GF-D8 (cell line): ENCODE data around the gene ADAMTS14.

Source experiments
- DNase-seq: peaks from one replicate; lab custom pipeline; 2025; lab: John Stamatoyannopoulos, UW

ADAMTS14 gene

DNA sequence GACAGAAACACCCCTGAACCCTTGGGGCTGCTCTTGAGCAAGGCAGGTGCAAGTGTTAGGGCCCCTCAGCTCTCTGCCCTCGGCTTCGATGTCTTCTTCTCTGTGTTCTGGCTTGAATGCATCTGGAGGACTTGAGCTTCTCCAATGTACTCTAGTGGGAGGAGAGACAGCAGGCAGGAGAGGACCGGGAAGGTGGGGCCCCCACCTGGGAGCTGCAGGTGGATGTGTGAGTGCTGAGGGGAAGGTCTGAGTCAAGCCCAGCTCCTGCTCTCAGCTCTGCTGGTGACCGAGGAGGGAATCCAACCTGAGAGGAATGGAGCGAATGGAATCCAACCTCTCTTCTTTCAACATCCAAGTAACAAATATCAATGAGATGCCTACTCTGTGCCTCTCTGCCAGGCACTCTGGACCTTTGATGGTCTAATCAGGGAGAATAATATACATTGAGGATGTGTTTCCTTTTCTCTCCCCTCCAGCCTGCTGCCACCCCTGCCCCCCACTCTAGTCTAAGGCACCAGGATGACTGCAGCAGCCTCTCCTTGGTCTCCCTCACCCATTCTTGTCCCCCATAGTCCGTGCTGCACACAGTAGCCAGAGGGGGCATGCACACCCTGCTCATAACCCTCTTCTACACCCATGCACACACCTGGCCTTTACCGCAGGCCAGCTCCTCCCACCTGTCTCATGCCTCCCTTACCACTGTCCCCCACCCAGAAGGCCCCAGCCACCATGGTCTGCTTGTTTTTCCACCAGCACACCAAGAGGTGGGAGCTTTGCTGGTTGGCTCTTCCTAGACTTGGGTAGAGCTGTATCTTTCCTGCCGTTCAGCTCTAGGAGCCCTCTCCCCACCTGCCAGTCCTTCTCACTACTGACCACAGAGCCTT, 99.2 kb downstream of the ADAMTS14 start:
- no peak for DNase-seq

DNA sequence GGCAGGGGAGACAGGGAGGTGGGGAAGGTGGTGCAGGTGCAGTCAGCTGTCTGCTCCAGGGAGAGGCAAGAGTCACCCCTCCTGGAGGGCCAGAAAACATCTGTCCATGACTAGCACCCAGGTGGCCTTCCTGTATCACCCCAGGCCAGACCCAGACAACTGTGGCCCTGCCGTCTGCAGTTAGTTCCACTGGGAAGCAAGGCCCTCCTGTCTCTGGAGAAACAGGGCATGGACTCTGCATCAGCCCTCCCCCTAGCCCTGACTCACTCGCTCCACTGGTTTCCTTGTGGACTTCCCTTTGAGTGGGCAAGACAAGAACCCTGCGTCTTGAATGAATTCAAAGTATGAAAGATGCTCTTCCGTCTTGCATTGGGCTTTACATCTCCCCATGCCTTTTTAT, 100.3 kb downstream of the ADAMTS14 start:
- DNase-seq, result no peak

GRCh38 chr10:70773461-70773860, 101.2 kb downstream of the ADAMTS14 start:
- DNase-seq, result no peak

GRCh38 chr10:70773965-70774809, 101.9 kb downstream of the ADAMTS14 start:
- no peak for DNase-seq

- no peak for DNase-seq
Observed at GRCh38 chr10:70774810-70775678, 102.7 kb downstream of the ADAMTS14 start.

DNA sequence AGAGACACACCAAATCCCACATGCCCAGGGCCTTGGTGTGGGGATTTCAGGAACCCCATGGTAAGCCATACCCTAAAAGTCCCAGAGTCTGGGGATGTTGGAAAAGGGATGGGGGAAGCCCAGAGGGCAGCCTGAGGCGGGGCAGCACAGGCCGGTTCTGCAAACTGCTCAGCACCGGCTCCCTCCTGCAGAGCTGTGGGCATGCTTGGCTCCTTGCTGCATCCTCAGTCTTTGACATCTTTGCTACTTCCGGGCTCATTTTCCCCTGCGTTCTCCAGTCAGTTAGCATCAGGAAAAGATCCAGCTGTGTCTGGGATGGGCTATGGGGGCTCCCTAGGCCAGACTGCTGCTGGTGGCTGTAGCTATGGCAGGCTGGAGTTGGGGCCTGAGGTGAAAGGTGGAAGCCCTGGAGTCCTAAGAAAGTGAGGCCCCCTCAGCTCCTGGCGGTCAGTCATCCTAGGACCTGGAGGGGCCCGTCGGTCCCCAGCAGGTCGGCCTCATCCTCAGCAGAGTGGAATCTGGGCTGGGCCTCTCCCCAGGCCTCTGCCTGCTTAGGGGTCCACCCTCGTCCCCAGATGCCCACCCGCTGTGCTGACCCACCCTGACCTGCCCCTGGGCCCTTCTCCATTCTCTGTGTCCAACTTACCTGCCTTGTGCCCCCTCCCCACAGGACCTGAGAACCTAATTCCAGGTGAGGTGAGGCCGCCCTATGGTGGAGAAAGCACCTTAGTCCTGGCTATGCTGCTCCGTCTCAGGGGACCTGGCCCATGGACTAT, 103.6 kb downstream of the ADAMTS14 start:
- DNase-seq, result no peak

GRCh38 chr10:70776455-70777005, 104.2 kb downstream of the ADAMTS14 start:
- DNase-seq, result no peak

GRCh38 chr10:70777063-70777875, 105.0 kb downstream of the ADAMTS14 start:
- no peak for DNase-seq

DNA sequence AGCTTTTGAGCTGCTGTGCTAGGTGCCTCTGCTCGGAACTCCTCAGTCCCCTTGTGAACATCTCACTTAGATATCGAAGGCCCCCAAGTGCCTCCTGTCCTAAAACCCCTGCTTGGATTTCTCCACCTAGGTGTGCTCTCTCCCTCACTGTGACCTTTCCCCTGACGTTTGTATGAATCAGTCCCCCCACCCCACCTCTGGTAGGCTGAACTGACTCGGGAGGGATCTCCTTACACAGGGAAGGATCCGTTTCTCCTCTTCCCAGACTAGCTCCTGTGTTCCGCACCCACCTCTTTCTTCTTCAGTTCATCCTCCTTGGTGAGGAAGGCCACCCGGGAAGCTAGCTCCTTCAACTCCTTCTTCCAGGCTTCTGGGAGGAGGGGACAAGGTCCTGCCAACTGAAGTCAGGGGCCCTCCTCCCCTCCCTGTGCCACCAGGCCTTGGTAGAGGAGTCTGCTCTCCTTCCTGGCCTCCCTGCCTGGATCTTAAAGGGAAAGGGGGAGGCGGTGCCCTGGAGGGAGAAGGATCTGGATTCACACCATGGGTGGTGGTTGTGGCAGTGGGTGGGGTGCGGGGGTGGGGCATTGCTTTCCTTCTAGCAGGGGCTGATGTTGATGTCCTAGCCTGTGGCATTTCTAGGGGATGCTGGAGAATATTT, 106.1 kb downstream of the ADAMTS14 start:
- no peak for DNase-seq

DNA sequence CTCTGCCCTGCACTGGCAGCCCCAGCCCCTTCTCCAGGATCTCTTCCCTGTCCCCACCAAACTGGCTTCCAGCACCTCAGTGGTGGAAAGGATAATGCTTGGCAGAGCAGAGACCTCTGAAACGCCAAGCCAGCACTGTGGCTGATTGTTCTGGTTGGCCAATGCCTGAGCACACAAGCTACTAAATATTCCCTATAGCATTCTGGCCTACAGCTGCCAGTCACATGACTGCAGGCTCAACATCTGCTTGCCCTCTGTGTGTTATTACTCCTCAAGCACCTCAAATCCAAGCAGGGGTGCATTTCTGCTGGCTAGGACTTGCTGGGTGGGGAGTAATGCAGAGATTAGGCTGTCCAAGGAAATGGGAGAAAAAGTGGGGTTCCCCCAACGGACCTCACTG, 106.8 kb downstream of the ADAMTS14 start:
- no peak for DNase-seq

DNA sequence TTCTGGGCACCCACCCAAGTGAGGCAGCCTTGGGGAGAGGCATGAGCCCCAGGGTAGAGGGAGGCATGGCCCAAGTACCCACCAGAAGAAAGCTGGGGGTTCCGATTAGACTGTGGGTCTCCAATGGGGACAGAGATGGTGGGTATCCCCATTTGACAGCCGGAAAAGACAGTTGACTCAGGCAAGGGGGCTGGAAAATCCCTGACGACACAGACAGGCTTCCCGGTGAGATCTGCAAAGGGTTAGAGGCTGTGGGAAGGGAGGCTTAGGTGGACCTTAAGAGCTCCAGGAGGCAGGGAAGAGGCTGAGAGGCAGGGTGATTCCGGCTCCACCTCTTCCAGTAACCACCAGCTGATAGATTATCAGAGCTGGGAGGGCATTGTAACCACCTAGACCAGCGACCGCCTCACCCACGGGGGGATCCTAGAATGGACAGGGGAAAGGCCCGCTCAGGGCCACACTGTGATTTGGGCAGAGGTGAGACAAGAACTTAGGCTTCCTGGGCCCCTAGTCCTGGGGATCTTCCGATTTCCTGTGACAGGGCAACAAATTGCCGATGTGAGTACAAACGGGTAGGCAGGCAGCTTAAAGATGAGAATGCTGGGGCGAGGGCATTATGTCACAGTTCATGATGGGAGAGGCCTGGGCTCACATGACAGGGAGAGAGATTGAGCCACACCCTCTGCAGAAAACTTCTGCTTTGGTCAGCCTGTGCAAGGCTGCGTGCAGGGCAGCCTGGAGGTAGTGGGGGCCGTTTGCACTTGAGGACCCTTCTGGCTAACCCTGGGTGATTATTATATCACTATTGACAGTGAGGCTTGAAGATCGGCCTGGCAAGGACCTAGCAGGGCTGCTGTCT, 107.4 kb downstream of the ADAMTS14 start:
- no peak for DNase-seq

GRCh38 chr10:70780370-70780760, 108.1 kb downstream of the ADAMTS14 start:
- no peak for DNase-seq

DNA sequence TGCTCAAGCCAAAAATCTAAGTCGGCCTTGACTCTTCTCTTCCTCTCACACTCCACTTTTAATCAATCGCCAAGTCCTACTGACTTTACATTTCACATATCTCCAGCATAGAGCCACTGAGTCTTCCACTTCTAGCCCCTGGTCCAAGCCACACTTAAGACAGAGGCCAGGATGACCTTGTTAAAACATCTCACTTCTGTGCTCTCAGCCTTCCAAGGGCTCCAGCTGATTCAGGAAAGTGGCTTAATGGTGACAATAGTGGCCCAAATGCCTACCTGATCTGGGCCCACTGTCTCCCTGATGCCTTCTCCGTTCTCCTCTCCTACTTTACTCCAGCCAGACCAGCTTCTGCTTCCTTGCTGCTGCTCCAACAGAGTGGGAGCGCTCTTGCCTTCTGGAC, 108.5 kb downstream of the ADAMTS14 start:
- DNase-seq, result no peak

GRCh38 chr10:70781461-70782051, 109.2 kb downstream of the ADAMTS14 start:
- no peak for DNase-seq

GRCh38 chr10:70782086-70782745, 109.9 kb downstream of the ADAMTS14 start:
- DNase-seq, result no peak

DNA sequence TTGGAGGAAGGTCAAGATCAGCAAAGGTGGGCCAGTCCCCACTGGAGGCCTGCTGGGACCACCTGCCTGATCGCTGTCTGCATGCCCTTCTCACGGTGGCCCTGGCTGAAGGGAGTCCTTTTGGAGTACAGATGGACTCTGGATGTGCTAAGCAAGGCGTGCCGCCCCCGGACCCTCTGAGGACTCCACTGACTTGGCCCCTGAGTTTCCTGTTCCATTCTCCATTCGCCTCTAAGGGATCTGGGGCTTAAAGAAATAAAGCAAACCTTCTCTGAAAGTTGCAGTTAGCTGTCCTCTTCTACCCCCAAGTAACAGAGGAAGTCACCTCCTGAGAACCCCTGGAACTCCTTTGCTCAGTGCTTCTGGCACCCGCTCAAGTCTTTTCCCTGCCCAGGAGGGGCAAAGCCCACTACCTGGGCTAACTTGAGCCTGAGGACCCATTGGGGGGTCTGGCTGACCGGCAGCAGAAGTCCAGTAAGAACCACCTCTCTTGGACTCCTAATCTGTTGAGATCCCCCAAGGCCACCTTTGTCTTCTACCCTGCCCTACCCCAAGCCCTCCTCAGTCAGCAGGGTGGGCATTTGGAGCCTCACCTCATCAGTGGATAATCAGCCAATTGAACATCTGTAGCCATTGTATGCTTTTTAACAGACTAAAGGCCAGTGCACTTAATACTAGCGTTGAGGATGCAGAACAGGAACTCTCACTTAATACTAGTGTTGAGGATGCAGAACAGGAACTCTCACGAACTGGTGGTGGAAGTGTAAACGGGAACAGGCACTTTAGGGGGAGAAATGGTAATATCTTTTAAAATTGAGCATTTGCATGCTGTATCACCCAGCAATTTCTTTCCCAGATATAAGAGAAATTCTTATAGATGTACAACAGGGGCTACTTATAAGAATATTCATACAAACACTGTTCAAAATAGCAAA, 110.7 kb downstream of the ADAMTS14 start:
- DNase-seq, result no peak

- no peak for DNase-seq
Observed at GRCh38 chr10:70784016-70784415, 111.7 kb downstream of the ADAMTS14 start.
